Fibroblast of pulmonary artery (primary cell): ENCODE measurements around the gene PLEKHA4.
"Not testable (repeated sequence)": the region's sequence is repeated elsewhere in the genome, so short reads cannot be mapped to it uniquely, and the experiment has no call there.

Source experiments
- DNase-seq: peaks from one replicate; pipeline ENCODE4 v3.0.0-alpha.2; 2010; ENCODE audit warnings: low read depth
- H3K4me3 ChIP-seq: replicated peaks from 2 replicates; pipeline ENCODE4 v1.5.1; 2011; ENCODE audit warnings: low read depth, mild to moderate bottlenecking, control low read depth, low read length, moderate library complexity
- TF ChIP-seq, protein P1 (sequence below): IDR thresholded peaks from 2 replicates; pipeline ENCODE4 v1.5.1; 2011; ENCODE audit warnings: mild to moderate bottlenecking, control low read depth, low read length, inconsistent platforms; ENCODE audit errors: missing control alignments

The PLEKHA4 gene

DNA sequence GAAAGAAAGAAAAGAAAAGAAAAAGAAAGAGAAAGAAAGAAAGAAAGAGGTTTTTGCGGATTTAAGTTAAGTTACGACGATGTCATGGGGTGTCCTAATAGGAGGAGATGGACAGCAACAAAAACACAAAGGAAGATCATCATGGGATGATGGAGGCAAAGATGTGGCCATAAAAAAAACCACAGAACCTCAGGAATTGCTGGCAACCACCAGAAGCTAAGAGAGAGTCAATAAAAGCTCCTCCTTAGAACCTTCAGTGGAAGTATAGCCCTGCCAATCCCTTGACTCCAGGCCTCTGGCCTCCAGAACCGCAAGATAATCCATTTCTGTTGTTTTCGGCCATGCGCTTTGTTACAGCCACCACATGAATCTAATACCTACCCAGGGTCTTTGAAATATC lies 11.5 kb downstream of the PLEKHA4 start:
- TF ChIP-seq, protein P1, sequence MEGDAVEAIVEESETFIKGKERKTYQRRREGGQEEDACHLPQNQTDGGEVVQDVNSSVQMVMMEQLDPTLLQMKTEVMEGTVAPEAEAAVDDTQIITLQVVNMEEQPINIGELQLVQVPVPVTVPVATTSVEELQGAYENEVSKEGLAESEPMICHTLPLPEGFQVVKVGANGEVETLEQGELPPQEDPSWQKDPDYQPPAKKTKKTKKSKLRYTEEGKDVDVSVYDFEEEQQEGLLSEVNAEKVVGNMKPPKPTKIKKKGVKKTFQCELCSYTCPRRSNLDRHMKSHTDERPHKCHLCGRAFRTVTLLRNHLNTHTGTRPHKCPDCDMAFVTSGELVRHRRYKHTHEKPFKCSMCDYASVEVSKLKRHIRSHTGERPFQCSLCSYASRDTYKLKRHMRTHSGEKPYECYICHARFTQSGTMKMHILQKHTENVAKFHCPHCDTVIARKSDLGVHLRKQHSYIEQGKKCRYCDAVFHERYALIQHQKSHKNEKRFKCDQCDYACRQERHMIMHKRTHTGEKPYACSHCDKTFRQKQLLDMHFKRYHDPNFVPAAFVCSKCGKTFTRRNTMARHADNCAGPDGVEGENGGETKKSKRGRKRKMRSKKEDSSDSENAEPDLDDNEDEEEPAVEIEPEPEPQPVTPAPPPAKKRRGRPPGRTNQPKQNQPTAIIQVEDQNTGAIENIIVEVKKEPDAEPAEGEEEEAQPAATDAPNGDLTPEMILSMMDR = no peak
- no peak for DNase-seq
- H3K4me3 ChIP-seq = no peak overlapping the region

DNA sequence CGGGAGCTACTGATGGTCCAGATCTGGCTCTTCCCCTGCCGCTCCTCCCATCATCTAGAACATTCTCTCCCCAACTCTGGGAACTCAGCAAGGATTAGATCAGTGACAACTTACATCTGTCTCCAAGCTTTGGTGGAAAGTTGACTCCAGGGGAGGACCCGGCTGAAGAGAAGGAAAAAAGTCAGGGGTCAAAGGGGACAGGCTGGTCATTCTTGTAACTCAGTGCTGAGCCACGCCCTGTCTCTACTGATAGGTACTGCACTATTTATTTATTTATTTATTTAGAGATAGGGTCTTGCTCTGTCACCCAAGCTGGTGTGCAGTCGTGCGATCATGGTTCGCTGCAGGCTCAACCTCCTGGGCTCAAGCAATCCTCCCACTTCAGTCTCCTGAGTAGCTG lies 14.3 kb downstream of the PLEKHA4 start:
- TF ChIP-seq, protein P1 = no peak
- no peak for DNase-seq
- no peak overlapping the region for H3K4me3 ChIP-seq

GRCh38 chr19:48853483-48853882 lies 14.9 kb downstream of the PLEKHA4 start:
- TF ChIP-seq, protein P1 = no peak
- no peak for DNase-seq

GRCh38 chr19:48852292-48852691 lies 16.1 kb downstream of the PLEKHA4 start:
- TF ChIP-seq, protein P1 = no peak
- DNase-seq = no peak
- H3K4me3 ChIP-seq = no peak overlapping the region

More at GRCh38 chr19:48853483-48853882, 14.9 kb downstream of the PLEKHA4 start:
- no peak overlapping the region for H3K4me3 ChIP-seq

DNA sequence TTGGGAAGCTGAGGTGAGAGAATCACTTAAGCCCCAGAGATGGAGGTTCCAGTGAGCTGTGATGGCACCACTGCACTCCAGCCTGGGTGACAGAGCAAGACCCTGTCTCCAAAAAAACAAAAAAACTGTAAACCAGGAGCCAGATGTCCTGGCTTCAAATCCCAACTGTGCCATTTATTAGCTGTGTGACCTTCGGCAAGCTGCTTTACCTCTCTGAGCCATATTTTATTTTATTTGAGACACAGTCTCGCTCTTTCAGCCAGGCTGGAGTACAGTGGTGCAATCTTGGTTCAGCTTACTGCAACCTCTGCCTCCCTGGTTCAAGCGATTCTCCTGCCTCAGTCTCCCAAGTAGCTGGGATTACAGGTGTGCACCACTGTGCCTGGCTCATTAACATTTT lies 21.8 kb downstream of the PLEKHA4 start:
- not testable (repeated sequence) for DNase-seq, H3K4me3 ChIP-seq

DNA sequence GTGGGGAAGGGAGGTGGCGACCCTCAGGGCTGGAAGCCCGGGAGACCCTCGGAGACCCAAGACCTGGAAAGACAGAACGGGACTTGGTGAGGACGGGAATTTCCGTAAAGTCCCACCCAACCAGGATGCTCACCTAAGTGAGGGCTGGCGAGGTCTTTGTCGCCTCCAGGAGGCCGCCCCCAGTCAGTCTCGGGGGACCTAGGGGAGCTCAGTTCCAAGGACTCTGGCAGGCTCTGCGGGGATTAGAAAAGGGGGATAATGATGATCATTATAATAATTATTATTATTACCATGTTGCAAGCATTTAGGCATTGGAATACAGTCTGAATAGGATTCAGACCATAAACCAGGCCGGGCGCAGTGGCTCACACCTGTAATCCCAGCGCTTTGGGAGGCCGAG lies 23.0 kb downstream of the PLEKHA4 start:
- no peak for DNase-seq
- TF ChIP-seq, protein P1 = no peak
- H3K4me3 ChIP-seq = no peak overlapping the region

GRCh38 chr19:48844472-48844871 lies 23.9 kb downstream of the PLEKHA4 start:
- TF ChIP-seq, protein P1 = peak; percentile 18
- DNase-seq = peak; percentile 60
- no peak overlapping the region for H3K4me3 ChIP-seq
